H9 (cell line): ENCODE results near the gene CDK6. TPM values are rescaled to one million over a fixed set of nuclear protein-coding genes. Genes with fewer than 3 reads are reported as not detected.
A peak's percentile ranks its signal among the peaks of the same experiment; 100 is the strongest.

Source experiments
- DNase-seq: peaks from one replicate; pipeline ENCODE4 v3.0.0-alpha.2; 2017
- H2AFZ ChIP-seq: one replicate; pipeline ENCODE4 v1.6.1; 2013; ENCODE audit warnings: mild to moderate bottlenecking, low read length, control low read depth, moderate library complexity
- H2AK5ac ChIP-seq: 2 replicates; pipeline ENCODE4 v1.6.1; 2013; ENCODE audit warnings: low read length, control low read depth, mixed read lengths; ENCODE audit not compliant: insufficient read length
- H2BK120ac ChIP-seq: one replicate; pipeline ENCODE4 v1.6.1; 2013; ENCODE audit warnings: low read depth, mild to moderate bottlenecking, low read length, control low read depth, inconsistent platforms; ENCODE audit not compliant: poor library complexity, severe bottlenecking
- H2BK12ac ChIP-seq: 2 replicates; pipeline ENCODE4 v1.6.1; 2013; ENCODE audit warnings: low read length, control low read depth, mixed read lengths, low read depth; ENCODE audit not compliant: insufficient read length
- H2BK15ac ChIP-seq: 2 replicates; pipeline ENCODE4 v1.6.1; 2013; ENCODE audit warnings: low read depth, low read length, control low read depth
- H2BK20ac ChIP-seq: one replicate; pipeline ENCODE4 v1.6.1; 2013; ENCODE audit warnings: low read depth, mild to moderate bottlenecking, low read length, control low read depth, inconsistent platforms; ENCODE audit not compliant: poor library complexity, severe bottlenecking
- H2BK5ac ChIP-seq: 2 replicates; pipeline ENCODE4 v1.6.1; 2013; ENCODE audit warnings: low read length, control low read depth, mixed read lengths; ENCODE audit not compliant: insufficient read length
- H3K14ac ChIP-seq: 2 replicates; pipeline ENCODE4 v1.6.1; 2013; ENCODE audit warnings: low read length, control low read depth; ENCODE audit not compliant: insufficient read depth
- H3K18ac ChIP-seq: 2 replicates; pipeline ENCODE4 v1.6.1; 2013; ENCODE audit warnings: low read depth, mild to moderate bottlenecking, mixed read lengths, low read length, control low read depth; ENCODE audit not compliant: insufficient read length
- H3K23ac ChIP-seq: 2 replicates; pipeline ENCODE4 v1.6.1; 2013; ENCODE audit warnings: low read length, control low read depth, mixed read lengths, low read depth; ENCODE audit not compliant: insufficient read length
- H3K23me2 ChIP-seq: 2 replicates; pipeline ENCODE4 v1.6.1; 2013; ENCODE audit warnings: low read depth, mild to moderate bottlenecking, mixed read lengths, low read length, control low read depth; ENCODE audit not compliant: insufficient read length, poor library complexity, severe bottlenecking
- H3K27ac ChIP-seq: 2 replicates; pipeline ENCODE4 v1.5.1; 2013; ENCODE audit warnings: low read length, control low read depth, mixed read lengths, low read depth; ENCODE audit not compliant: insufficient read length
- H3K27me3 ChIP-seq: 2 replicates; pipeline ENCODE4 v1.6.1; 2013; ENCODE audit warnings: low read length, control low read depth, inconsistent platforms; ENCODE audit not compliant: insufficient read depth
- H3K4ac ChIP-seq: 2 replicates; pipeline ENCODE4 v1.6.1; 2013; ENCODE audit warnings: low read depth, mild to moderate bottlenecking, control low read depth, inconsistent platforms, low read length, moderate library complexity
- H3K4me1 ChIP-seq: 2 replicates; pipeline ENCODE4 v1.6.1; 2013; ENCODE audit warnings: low read length, control low read depth, inconsistent platforms; ENCODE audit not compliant: insufficient read depth
- H3K4me2 ChIP-seq: 2 replicates; pipeline ENCODE4 v1.6.1; 2013; ENCODE audit warnings: low read length, control low read depth, mixed read lengths; ENCODE audit not compliant: insufficient read length, insufficient read depth
- H3K56ac ChIP-seq: 2 replicates; pipeline ENCODE4 v1.6.1; 2013; ENCODE audit warnings: low read depth, mild to moderate bottlenecking, mixed read lengths, low read length, control low read depth; ENCODE audit not compliant: insufficient read length
- H3K79me1 ChIP-seq: 2 replicates; pipeline ENCODE4 v1.6.1; 2013; ENCODE audit warnings: low read depth, mild to moderate bottlenecking, moderate library complexity, low read length, control low read depth, inconsistent platforms; ENCODE audit not compliant: insufficient read depth, poor library complexity, severe bottlenecking
- H3K79me2 ChIP-seq: 2 replicates; pipeline ENCODE4 v1.6.1; 2013; ENCODE audit warnings: low read length, control low read depth, inconsistent platforms; ENCODE audit not compliant: insufficient read depth
- H3K9ac ChIP-seq: 2 replicates; pipeline ENCODE4 v1.6.1; 2013; ENCODE audit warnings: low read length, control low read depth, mixed read lengths; ENCODE audit not compliant: insufficient read length; ENCODE audit errors: extremely low read depth
- H3K9me3 ChIP-seq: one replicate; pipeline ENCODE4 v1.6.1; 2013; ENCODE audit warnings: low read depth, low read length, inconsistent platforms; ENCODE audit not compliant: control insufficient read depth
- H3T11ph ChIP-seq: one replicate; pipeline ENCODE4 v1.6.1; 2013; ENCODE audit warnings: mild to moderate bottlenecking, low read length, control low read depth, inconsistent platforms
- H4K20me1 ChIP-seq: one replicate; pipeline ENCODE4 v1.6.1; 2013; ENCODE audit not compliant: control insufficient read depth, insufficient read length, insufficient read depth
- H4K5ac ChIP-seq: 2 replicates; pipeline ENCODE4 v1.6.1; 2013; ENCODE audit warnings: low read depth, mild to moderate bottlenecking, mixed read lengths, low read length, control low read depth; ENCODE audit not compliant: insufficient read length
- H4K8ac ChIP-seq: replicated peaks from 2 replicates; pipeline ENCODE4 v1.6.1; 2013; ENCODE audit warnings: low read length, control low read depth, mixed read lengths, low read depth; ENCODE audit not compliant: insufficient read length
- H4K91ac ChIP-seq: 2 replicates; pipeline ENCODE4 v1.6.1; 2013; ENCODE audit warnings: low read depth, mild to moderate bottlenecking, moderate library complexity, mixed read lengths, low read length, control low read depth; ENCODE audit not compliant: insufficient read length
- H3K27ac Mint-ChIP-seq, 3 experiments: 2 replicates in 2 of 3; 3 replicates in 1 of 3; pipeline ENCODE4 v1.8.0; 2020 to 2021; ENCODE audit warnings: mixed read lengths in 3 of 3, mild to moderate bottlenecking in 1 of 3, moderate library complexity in 1 of 3
- H3K27me3 Mint-ChIP-seq: 2 replicates; pipeline ENCODE4 v1.8.0; 2021; ENCODE audit warnings: low read depth, mild to moderate bottlenecking, moderate library complexity, mixed read lengths
- H3K36me3 Mint-ChIP-seq, 3 experiments: 2 replicates in 2 of 3; 3 replicates in 1 of 3; pipeline ENCODE4 v1.8.0; 2020 to 2021; ENCODE audit warnings: low read depth in 3 of 3, mixed read lengths in 3 of 3; ENCODE audit not compliant: insufficient read depth in 1 of 3
- H3K4me1 Mint-ChIP-seq, 2 experiments: 2 replicates each; pipeline ENCODE4 v1.8.0; 2020; ENCODE audit warnings: mixed read lengths in 2 of 2
- H3K4me3 Mint-ChIP-seq, 2 experiments: 2 replicates in 1 of 2; 3 replicates in 1 of 2; pipeline ENCODE4 v1.8.0; 2020 to 2021; ENCODE audit warnings: mild to moderate bottlenecking in 2 of 2, mixed read lengths in 2 of 2, moderate library complexity in 1 of 2
- H3K9me3 Mint-ChIP-seq, 2 experiments: 2 replicates in 1 of 2; 3 replicates in 1 of 2; pipeline ENCODE4 v1.8.0; 2020; ENCODE audit warnings: mild to moderate bottlenecking in 2 of 2, mixed read lengths in 2 of 2, moderate library complexity in 1 of 2
- CTCF ChIP-seq: fragments of 200-600 bp; sonication (generic); conservative IDR thresholded peaks from 3 replicates; pipeline ENCODE4 v1.8.0; 2021; ENCODE audit warnings: antibody characterized with exemption, mild to moderate bottlenecking
- WGBS: extraction: QIAGEN DNeasy Blood & Tissue Kit; methylation state at CpG from one replicate; pipeline ENCODE4 v1.1.7; 2013; ENCODE audit warnings: missing lambda C conversion rate, low lambda C conversion rate, mixed read lengths; ENCODE audit not compliant: insufficient read length; ENCODE audit errors: extremely low coverage; 5-methylcytosine and 5-hydroxymethylcytosine counted together
- total RNA-seq: library from RNA; stranded (reverse); gene quantifications from 2 replicates; pipeline ENCODE4 v1.2.1, GENCODE V29; 2021

Gene CDK6
- total RNA-seq, 1 experiment from 2014 or later = 30.0 TPM

- Histone ChIP-seq H2AFZ (no peak overlapping the region), H4K91ac (no peak overlapping the region), H3K4me1 (no peaks in the 10 kb centered on the region; the same call in 1 of the 2 replicates), H3K9ac (no peak overlapping the region), H2BK12ac (no peak overlapping the region), H3K14ac (no peak overlapping the region), H3K27ac (no peak overlapping the region), H3K56ac (no peak overlapping the region), H3K27me3 (no peaks in the 10 kb centered on the region), H4K5ac (no peak overlapping the region), H4K20me1 (no peaks in the 10 kb centered on the region), H4K8ac (no peak overlapping the region), H2BK15ac (no peak overlapping the region), H2BK5ac (no peak overlapping the region), H3K23me2 (no peaks in the 10 kb centered on the region), H3K23ac (no peak overlapping the region), H3K79me2 (no peaks in the 10 kb centered on the region), H3K79me1 (no peaks in the 10 kb centered on the region), H2BK20ac (no peak overlapping the region), H3K4me2 (no peak overlapping the region), H3T11ph (no peak overlapping the region), H2AK5ac (no peak overlapping the region), H3K4ac (no peak overlapping the region), H3K9me3 (no peaks in the 10 kb centered on the region), H3K18ac (no peak overlapping the region), H2BK120ac (no peak overlapping the region)
- peaks cover 21 to 26% of the 10 kb centered on the region in 2 experiments for H3K4me1 Mint-ChIP-seq
- peaks cover 11 to 12% of the 10 kb centered on the region in 2 experiments; a peak in 4 of 5 replicates for H3K9me3 Mint-ChIP-seq
- WGBS = no CpG with 5 or more reads among the region's 5 CpGs
- no peak for TF ChIP-seq CTCF
- peaks cover 15 to 17% (median 16%) of the 10 kb centered on the region in 3 experiments for H3K36me3 Mint-ChIP-seq
- no peaks in the 10 kb centered on the region for H3K27me3 Mint-ChIP-seq
- peak overlapping the region in 2 of 3 experiments; percentile 7 to 15; a peak in 2 of 7 replicates for H3K27ac Mint-ChIP-seq
- no peak overlapping the region for H3K4me3 Mint-ChIP-seq
- DNase-seq = no peak
These were observed 57.4 kb downstream of the CDK6 start for GRCh38 chr7:92778972-92779371.
